Breast epithelium (tissue), 3 donors: Measurements from ENCODE around the gene GRIK1.

Experiments used
- CTCF ChIP-seq, 3 donors: fragments of 450-650 bp; IDR thresholded peaks; one replicate each; pipeline ENCODE4 v1.5.1; 2016 to 2017; ENCODE audit warnings: antibody characterized with exemption in 3 of 3, mild to moderate bottlenecking in 3 of 3, moderate library complexity in 3 of 3
- POLR2A ChIP-seq: fragments of 450-650 bp; IDR thresholded peaks from one replicate; pipeline ENCODE4 v1.6.1; 2016; ENCODE audit warnings: antibody characterized with exemption, mild to moderate bottlenecking, moderate library complexity
- POLR2AphosphoS5 ChIP-seq, 3 donors: sonication (generic); formaldehyde crosslinking; IDR thresholded peaks; one replicate each; pipeline ENCODE4 v1.6.1; 2017; ENCODE audit warnings: antibody characterized with exemption in 3 of 3

- no peak for TF ChIP-seq POLR2A
- TF ChIP-seq CTCF (IDR thresholded peaks at IDR 0.05), result no peak
- TF ChIP-seq POLR2AphosphoS5 (IDR thresholded peaks at IDR 0.05), result no peak
Observed at GRCh38 chr21:29691616-29692491, 247.9 kb downstream of the GRIK1 start.
